ENCODE measurements around the gene NEK10. TPM values are rescaled to one million over a fixed set of nuclear protein-coding genes. Genes with fewer than 3 reads are reported as not detected.

Gene NEK10
- total RNA-seq, 1 experiment from 2014 or later = 0.29 TPM

- no peak for DNase-seq (ENCODE audit: low read depth)
These were observed 259.2 kb downstream of the NEK10 start for GRCh38 chr3:27110020-27110419.

GRCh38 chr3:27108322-27108721, 260.9 kb downstream of the NEK10 start:
- no peak for DNase-seq (ENCODE audit: low read depth)

DNA sequence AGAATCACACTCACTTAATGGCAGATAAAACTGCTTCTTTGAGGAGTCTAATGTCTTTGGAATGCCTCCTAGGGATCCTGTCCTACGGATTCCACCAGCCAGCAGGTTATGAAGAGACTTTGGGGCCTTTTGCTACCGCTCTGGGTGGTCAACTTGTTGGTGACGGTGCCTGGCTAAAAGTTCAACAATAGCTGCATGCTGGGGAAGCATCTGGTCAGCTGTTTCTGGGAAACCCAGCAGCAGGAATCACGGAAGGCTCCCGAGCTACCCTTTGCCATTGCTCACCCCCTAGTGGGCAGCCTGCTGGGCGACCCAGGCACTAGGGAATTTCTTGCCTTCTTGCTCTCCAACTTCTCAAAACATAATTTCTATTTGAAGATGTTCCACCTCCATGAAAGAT, 263.3 kb downstream of the NEK10 start:
- DNase-seq (ENCODE audit: low read depth) = no peak

DNA sequence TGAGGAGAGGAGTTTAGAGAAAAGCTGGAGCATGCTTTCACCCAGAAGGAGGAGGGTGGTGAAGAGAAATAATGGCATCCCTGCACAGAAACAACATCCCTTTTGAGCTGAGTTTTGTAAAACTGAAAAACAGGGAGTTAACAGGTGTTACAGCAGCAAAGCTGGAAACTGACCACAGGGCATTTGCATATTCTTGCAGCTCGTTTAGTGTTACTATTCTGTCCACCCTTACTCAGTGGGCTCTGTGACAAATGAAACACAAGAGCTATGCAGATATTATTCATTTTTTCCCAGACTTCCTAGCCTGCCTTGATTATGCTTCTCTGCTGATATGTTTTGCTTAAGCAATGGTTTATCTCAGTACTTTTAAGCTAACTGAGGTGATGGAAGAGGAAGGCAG, 272.0 kb downstream of the NEK10 start:
- DNase-seq (ENCODE audit: low read depth) = no peak

- DNase-seq (ENCODE audit: low read depth) = no peak
These were observed 273.5 kb downstream of the NEK10 start for GRCh38 chr3:27095553-27096222.

- no peak for DNase-seq (ENCODE audit: low read depth)
These were observed 274.5 kb downstream of the NEK10 start for GRCh38 chr3:27094721-27095120.

DNA sequence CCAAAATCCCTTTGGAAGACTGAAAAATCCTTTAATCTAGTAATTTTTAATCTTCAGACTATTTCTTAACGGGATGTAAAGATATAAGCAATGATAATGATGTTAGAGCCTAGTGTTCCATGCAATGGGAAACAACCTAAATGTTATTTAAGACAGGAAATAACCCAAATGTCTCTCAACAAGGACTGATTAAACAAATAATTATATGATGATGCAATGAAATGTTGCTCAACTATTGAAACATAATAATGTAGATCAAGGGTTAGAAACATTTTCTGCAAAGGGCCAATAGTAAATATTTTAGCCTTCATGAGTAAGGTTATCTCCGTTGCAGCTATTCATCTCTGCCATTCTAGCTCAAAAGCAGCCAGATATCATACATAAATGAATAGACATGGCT, 275.4 kb downstream of the NEK10 start:
- DNase-seq (ENCODE audit: low read depth) = no peak

GRCh38 chr3:27090275-27091041, 278.7 kb downstream of the NEK10 start:
- no peak for DNase-seq (ENCODE audit: low read depth)

DNA sequence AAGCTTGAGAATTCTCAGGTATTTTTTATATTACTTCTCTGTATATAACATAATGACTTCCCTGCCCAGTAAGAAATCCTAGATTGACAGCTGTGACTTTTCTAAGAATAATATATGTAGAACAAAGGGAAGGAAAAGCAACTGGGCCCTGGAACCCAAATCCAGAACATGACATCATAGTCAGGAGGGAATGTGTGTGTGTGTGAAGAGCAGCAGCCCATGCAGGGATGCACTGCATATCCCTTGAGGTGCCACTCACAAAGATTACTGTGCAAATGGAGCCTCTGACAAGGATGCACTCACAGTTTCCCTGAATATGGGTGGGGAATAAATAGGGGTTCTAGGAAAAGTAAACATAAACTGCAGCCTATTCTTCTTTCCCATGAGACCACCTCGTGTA, 279.5 kb downstream of the NEK10 start:
- DNase-seq (ENCODE audit: low read depth) = no peak

- no peak for DNase-seq (ENCODE audit: low read depth)
These were observed 280.1 kb downstream of the NEK10 start for GRCh38 chr3:27089068-27089467.

GRCh38 chr3:27085829-27086730, 283.1 kb downstream of the NEK10 start:
- no peak for DNase-seq (ENCODE audit: low read depth)

- DNase-seq (ENCODE audit: low read depth) = no peak
These were observed 287.1 kb downstream of the NEK10 start for GRCh38 chr3:27081992-27082607.

- no peak for DNase-seq (ENCODE audit: low read depth)
These were observed 287.6 kb downstream of the NEK10 start for GRCh38 chr3:27081566-27081965.

DNA sequence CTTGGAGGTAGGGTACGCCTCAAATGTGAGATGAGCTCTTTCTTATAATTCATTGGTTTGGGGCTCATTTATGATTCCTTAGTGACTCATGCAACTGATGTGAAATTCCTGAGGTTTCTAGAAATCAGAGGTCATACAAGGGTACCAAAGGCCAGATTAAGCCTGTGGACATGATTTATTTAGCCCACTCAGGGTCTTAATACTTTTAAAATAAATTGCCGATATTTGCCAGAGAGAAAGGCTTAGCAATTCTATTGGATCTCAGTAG, 289.0 kb downstream of the NEK10 start:
- no peak for DNase-seq (ENCODE audit: low read depth)

- DNase-seq (ENCODE audit: low read depth) = no peak
These were observed 289.5 kb downstream of the NEK10 start for GRCh38 chr3:27079427-27080257.

DNA sequence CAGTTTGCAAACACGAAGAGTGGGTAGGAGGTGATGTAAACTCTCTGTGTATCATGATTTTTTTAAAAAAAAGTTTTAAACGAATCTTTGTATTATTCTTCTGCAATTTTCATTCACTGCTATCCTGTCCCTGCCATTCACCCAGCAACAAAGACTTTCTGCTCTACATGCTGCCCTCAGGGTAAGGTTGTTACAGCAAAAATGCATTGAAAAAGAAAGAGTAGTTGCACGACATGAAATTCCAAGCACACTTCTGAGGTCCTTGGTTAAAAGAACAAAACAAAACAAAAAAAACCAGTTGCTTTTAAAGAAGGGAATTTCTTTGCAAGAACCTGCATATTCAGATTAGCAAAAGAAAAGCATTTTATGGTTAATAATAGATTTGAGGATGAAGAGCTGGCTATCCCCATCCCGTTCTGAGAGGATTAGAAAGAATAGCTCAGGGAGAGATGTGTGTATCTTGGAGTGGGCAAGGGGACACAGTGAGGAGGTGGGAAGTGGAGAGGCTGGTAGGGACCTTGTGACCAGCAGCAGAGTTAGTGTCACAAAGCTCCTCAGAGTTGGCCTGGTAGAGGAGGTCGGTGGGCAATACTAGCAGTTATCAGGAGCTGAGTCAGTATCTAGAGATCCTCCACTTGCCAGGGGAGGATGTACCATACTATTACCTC, 290.8 kb downstream of the NEK10 start:
- DNase-seq (ENCODE audit: low read depth) = no peak

GRCh38 chr3:27076815-27077630, 292.2 kb downstream of the NEK10 start:
- no peak for DNase-seq (ENCODE audit: low read depth)

DNA sequence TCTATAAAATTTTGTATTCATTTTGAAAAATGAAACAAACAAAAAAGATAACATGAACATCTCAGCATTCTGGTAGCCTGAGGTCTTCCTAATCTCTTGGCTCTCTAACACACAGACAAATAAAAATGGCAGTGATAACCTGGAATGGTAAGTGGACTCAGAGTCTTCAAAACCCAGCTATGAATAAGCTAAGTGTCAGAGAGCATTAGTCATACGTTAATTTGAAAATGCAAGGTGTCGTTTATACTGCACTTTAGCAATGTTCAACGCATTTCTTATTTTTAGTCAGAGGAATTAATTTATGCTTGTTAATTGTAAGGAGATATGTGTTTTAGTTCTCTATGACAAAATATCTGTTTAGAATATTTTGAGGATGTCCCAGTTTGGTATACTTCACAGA, 294.3 kb downstream of the NEK10 start:
- DNase-seq (ENCODE audit: low read depth) = no peak

- no peak for DNase-seq (ENCODE audit: low read depth)
These were observed 295.3 kb downstream of the NEK10 start for GRCh38 chr3:27073912-27074311.

Data from Daoy (cell line).